Ramos (cell line): Measurements from ENCODE around the gene TMEM151B.

Experiments used
- in situ Hi-C: fragments of 300-500 bp; cut with MboI; formaldehyde crosslinking; loops from one replicate; pipeline ENCODE4 v1.14.3; 2022; ENCODE audit warnings: low sequenced_read_pairs; ENCODE audit not compliant: unreplicated experiment

TMEM151B gene

DNA sequence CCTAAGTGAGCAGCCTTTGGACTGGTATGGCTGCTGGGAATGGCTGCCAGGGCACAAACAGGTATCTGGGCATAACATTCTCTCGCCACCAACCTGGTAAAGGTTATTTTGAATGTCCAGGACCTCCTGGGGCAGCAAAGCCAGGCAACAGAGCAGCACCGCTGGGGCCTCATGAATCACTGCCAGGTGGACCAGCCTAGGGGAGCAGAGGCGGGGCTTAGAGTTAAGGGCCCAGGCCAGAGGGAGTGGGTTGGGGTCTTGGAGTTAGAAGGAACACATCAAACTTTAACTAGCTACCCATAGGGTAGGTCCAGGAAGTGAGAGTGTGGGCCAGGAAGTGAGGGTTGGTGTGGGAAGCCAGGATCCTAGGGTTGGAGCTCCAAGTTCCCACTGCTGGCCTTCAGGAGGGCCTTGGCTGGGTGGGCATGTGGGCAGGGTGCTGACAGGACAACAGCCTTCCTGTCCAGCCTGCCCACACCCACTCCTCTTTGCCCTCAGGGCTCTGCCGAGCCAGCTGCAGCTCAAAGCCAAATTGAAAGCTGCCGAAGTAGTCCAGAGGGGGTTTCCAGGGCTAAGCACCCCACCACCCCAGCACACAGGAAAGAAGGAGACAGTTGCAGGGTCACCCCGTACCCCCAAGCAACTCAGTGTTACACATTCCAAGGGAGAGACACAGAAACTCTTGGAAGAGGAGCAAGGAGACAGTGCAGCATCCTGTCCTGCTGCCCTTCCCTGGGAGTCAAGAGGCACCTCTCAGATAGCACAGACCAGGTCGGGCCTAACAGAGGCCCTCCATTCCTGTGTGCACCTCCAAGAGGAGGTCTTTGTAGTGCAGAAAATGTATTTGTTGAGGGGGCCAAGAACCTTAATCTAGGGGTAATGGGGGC is 7.5 kb upstream of the TMEM151B start:
- in situ Hi-C loops: no loop called here

DNA sequence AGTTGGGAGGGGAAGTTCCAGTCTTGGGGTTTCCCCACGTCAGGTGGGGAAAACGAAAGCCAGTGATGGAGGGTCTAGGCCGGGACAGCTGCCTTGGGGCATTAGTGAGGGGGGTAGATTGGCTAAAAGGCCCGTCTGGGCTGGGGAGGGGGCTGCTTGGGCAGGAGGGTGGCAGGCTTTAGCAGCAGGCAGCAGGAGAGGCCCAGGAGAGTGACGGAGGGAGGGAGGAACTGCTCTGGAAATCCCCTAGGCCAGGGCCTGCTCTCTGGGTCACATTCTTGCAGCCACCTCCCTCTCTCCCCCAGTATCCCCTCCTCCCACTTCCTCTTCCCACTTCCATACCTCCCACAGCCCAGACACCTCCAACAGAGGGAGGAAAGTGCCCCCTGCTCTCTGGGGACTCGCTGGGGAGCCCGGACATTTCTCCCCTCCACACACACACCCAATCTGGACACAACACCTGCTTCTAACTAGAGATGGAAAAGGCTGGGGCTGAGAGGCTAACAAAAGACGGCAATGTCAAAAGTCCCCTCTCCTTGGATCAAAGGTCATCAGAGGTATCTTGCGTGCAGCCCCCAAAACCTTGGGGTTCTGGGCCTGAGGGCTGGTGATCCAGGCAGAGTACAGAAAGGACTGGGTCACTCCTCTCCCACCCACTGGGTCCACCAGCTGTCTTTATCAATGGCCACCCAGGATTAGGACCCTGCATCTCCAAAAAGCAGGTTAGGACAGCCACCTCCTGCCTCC is 6.7 kb upstream of the TMEM151B start:
- in situ Hi-C loops: no loop called here

DNA sequence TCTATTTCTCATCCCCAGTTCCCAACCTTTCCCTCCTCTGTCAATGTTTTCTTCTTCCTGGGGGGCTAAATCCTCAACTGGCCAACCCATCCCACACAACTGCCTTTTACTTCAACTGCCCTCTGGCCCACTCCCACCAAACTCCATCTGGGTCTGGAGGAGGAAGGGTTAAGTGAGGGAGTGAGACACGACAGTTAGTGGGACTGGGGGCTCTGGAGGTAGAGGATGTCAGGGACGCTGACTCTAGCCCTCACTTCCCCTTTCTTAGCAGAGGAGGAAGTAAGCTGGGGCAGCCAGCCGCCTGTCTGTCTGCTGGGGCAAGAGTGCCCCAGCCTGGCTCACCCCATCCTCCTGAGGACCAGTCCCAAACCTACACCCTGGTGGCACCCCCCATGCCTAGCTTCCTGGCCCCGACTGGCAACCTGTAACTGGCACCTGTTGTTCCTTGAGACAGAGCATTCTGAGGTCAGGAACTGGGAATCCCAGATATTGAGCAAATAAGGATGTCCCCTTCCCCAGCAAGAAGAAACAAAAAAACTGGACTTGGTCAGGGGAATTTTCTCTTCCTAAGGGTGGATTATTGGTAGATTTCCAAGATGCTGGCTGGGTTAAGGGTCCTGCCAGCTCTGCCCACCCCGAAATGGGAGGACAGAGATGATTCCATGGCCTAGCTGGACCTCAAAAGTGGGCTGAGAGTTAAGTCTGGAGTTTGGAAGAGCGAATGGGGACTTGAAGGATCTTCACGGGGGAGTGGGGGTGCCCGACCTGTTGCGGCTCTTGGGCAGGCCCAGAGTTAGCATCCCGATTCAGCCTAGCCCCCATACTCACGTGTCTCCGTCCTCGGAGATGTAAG is 5.9 kb upstream of the TMEM151B start:
- in situ Hi-C loops: loop anchor here (5.0 kb wide), 1 partner anchor 73 kb away; no protein-coding TSS in a partner anchor

DNA sequence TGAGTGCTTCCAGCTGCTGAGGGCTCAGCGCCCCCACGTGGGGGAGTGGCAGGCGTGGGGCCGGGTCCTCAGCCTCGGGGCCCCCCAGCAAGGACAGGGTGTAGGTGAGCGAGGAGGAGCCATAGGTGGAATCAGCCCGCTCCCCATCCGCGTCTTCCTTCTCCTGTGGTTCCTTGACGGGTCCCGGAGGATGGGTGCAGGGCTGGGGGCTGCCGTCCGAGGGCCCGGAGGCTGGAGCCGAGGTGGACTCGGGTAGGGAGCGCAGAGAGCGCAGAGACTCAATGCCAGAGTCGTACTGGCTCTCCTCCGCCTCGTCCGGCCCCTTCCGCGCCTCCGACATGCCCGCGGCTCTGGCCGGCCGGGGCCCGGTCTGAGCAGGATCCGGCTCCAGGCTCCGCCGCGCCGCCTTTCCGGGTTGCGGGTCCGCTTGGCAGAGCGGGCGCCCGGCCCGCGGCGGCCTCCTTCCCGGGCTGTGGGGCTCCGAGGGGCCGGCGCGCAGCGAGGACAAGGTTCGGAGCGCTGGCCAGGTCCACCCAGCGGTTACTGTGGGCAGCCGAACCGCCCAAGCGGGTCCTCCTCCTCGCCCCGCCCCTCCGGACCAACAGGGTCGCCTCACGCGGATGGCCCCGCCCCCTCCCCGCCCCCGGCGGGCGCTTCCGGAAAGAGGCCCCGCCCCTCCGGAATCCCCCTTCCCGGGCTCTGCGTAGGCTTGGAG is 5.1 kb upstream of the TMEM151B start, which contains the start of gene NFKBIE:
NFKBIE (minus strand) TSS at position 545 of the 715 bp plus-strand sequence; CDS start at position 340, 205 bp downstream.
- in situ Hi-C loops: loop anchor here (5.0 kb wide), 1 partner anchor 72 kb away; no protein-coding TSS in a partner anchor

DNA sequence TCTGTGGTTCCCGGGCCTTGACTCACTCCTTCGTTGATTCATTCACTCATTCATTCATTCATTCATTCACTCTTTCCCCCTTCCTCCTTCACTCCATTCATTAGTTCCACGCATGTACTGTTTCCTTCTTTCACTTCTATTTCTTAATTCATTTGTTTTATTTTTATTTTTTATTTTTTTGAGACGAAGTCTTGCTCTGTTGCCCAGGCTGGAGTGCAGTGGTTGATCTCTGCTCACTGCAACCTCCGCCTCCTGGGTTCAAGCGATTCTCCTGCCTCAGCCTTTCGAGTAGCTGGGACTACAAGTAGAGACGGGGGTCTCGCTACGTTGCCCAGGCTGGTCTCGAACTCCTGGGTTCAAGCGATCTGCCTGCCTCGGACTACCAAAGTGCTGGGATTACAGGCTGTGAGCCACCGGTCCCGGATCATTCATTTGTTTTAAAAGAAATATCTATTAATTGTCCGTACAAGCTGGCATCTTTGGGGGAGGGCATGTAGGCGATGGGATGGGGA is 4.5 kb upstream of the TMEM151B start:
- in situ Hi-C loops: loop anchor here (5.0 kb wide), 1 partner anchor 72 kb away; no protein-coding TSS in a partner anchor

DNA sequence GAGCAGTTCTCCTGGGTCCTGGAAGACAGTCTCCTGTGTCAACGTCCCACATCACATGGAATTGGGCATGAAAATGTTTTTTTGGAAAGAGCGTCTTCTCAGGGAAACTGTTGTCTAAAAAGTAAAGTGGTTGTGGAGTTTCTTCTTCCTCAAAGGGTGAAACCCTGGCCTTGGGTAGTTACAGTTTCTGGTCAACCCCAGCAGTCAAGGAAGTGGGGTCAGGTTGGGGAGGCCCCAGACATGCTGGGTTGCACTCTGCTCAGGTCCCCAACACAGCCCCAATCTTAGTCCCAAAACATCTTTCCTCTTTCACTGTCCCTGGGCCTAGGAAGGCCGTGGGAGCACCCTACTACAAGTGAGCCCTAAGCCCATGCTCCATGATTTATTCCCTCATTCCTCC is 3.9 kb upstream of the TMEM151B start:
- in situ Hi-C loops: loop anchor here (5.0 kb wide), 1 partner anchor 71 kb away; no protein-coding TSS in a partner anchor

DNA sequence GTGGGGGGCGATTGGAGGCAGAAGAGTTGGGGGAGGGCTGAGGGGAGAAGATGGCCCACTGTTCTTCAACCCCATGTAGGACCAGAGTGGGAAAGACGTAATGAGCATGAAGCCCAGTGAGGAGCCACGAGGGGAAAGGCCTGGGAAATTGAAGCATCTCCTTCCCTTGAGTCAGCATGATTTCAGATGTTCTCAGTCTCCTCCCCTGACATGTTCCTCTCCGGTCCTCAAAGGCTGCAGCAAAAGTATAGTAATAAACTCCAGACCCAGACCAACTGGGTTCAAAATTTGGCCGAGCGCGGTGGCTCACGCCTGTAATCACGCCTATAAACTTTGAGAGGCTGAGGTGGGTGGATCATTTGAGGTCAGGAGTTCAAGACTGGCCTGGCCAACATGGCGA is 3.0 kb upstream of the TMEM151B start:
- in situ Hi-C loops: loop anchor here (5.0 kb wide), 1 partner anchor 70 kb away; no protein-coding TSS in a partner anchor

DNA sequence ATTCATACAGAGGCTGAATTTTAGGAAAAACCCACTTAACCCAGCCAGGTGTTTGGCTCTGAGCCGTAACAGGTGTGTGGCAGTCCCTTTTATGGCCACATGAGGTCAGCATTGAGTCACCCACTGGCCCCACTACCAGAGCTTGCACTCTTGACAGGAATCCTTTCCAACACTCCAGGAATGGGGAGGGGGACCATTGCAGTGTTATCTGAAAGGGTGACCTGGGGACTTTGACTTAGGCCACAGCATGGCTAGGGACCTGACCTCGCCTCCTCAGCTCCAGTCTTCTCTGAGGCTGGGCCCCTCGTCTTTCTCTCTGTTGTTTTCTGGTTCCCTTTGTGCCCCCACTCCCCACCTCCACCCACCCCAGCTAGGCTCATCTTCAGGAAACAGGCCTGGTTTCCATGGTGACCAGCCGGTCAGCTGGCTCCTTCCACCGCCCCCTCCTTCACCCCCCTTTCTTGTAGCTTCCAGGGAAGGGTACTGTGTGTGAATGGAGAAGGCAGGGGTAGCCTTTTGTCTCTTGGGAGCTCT is 2.1 kb upstream of the TMEM151B start:
- in situ Hi-C loops: loop anchor here (5.0 kb wide), 1 partner anchor 69 kb away; no protein-coding TSS in a partner anchor

DNA sequence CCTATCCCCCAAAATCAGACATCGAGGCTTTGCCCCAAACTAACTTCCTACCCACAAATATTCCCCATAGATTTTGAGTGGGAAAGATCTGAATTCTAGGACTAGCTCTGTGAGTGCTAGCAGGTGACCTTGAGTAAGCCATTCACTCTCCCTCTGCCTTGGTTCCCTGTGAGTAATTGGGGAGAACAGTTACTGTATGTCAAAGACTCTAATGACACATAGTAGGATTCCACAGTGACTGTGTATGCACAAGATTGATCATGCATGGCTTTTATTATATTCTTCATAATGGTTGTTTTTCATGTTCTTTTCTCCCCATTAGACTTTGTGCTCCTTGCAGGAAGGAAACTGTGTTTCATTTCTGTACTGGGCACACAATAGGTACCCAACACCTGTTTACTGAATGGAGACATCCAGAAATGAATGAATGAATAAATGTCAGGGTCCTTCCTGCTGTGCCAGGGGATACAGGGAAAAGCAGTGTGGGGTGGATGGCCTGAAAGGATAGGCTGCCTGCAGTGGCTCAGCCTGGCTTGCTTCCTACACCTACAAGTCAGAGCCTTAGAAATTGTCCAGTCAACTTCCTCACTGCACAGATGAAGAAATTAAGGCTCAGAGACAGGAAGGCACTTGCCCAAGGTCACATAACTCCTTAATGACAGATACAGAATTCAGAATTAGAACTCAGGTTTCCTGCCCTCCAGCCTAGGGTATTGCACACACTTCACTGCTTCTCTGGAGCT is 901 bp upstream of the TMEM151B start:
- in situ Hi-C loops: loop anchor here (5.0 kb wide), 1 partner anchor 68 kb away; no protein-coding TSS in a partner anchor

DNA sequence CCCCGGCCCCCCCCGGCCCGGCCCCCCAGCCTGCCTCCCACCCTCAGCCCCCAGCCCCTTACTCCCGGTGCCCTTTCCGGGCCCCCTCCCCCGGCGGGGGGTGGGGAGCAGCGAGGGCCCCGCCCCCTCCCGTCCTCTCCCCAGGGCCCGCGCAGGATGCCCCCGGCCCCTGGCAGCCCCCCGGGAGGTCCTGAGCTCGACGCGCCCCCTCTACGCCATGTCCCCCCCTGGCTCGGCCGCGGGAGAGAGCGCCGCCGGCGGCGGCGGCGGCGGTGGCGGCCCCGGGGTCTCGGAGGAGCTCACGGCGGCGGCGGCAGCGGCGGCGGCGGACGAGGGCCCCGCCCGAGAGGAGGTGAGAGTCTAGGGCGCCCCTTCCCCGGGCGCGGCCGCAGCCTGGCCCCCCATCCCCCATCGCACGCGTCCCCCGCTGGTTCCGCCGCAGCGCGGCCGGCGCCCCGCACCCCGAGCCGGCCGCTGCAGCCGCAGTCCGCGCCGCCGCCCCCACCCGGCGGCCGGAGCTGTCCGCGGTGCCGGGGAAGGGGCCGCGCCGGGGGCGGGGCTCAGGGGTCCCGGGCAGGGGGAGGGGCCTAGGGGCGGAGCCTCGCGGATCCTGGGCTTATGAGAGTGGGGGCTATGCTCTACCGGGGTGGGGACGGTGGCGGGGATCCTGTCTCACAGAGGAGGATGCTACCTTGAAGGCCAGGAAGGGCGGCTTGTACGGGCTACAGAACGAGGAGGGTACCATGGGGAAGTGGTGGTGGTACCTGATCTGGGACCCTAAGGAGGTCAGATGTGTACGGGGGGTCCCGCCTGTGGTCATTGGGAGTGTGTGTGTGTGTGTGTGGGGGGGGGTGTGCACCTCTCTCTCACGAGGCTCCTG is 516 bp downstream of the TMEM151B start:
- in situ Hi-C loops: no loop called here

DNA sequence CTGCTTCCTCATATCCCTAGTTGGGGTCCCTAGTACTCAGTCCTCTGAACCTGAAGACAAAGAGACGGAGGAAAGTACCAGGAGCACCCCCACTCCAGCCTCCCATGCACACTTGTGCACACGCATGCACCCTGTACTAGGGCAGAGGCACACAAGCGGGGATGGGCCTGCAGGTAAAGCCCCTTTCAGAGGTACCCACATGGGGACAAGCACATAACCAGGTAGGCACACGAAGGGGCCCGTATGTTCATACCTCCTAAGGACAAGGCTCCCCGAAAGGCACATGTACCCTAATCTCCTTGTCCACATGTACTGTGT is 1.1 kb downstream of the TMEM151B start:
- in situ Hi-C loops: no loop called here

DNA sequence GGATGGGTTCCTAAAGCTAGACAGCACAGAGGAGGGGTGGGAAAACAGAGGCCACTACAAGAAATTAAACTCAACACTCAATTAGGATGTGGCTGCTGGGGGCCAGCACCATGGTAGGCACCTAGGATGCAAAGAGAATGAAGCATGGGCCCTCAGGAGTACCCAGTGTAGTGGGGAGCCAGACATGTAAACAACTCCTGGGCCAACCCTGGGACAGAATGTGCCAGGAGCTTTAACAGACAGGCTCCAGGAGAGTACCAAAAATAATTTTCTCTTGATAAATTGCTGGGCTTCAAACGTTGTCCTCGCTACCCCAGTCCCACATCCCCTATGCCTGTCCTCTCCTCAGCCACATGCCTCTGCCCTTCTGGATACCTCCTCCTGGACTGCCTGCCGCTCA is 1.7 kb downstream of the TMEM151B start:
- in situ Hi-C loops: no loop called here

DNA sequence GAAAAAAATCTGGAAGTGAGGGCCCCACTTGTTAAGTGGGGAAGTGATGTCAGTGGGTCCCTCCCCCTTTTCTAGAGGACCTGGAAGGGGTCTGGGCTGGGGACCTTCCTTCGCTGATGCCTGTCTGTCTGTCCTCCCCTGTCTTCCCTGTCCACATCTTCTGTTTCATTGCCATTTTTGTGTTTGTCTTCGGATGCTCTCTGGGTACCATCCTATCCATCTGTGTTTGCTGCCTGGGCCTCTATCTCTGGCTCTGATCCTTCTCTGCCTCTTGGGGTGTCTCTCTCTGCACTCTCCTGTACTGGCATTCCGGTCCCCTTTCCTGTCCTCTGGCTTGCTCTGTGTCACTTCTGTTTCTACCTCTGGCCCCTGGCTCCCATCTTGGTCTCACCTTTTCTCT is 2.3 kb downstream of the TMEM151B start:
- in situ Hi-C loops: no loop called here

DNA sequence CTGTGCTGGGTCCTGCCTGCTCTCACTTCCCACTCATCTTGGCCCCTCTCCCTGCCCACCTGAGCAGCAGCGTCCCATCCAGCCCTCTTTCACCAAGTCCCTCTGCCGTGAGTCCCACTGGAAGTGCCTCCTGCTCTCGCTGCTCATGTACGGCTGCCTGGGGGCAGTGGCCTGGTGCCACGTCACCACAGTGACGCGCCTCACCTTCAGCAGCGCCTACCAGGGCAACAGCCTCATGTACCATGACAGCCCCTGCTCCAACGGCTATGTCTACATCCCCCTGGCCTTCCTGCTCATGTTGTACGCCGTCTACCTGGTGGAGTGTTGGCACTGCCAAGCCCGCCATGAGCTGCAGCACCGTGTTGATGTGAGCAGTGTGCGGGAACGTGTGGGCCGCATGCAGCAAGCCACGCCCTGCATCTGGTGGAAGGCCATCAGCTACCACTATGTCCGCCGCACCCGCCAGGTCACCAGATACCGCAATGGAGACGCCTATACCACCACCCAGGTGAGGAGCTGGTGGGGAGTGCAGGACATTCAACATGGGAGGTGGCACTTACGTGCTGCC is 2.8 kb downstream of the TMEM151B start:
- in situ Hi-C loops: no loop called here

DNA sequence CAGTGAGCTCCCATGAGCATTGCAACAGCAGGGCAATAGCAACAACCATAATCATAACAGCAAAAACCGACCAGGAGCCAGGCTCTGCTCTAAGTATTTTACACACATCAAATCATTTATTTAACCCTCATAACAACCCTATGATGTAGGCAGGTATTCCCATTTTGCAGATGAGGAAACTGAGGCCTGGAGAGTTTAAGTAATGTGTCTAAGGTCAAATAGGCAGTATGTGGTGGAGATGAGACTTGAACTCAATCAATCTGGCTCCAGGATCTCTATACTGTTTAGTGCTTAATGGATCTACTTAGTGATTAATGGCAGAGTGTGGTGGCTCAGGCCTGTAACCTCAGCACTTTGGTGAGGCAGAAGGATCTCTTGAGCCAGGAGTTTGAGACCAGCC is 3.4 kb downstream of the TMEM151B start:
- in situ Hi-C loops: no loop called here

DNA sequence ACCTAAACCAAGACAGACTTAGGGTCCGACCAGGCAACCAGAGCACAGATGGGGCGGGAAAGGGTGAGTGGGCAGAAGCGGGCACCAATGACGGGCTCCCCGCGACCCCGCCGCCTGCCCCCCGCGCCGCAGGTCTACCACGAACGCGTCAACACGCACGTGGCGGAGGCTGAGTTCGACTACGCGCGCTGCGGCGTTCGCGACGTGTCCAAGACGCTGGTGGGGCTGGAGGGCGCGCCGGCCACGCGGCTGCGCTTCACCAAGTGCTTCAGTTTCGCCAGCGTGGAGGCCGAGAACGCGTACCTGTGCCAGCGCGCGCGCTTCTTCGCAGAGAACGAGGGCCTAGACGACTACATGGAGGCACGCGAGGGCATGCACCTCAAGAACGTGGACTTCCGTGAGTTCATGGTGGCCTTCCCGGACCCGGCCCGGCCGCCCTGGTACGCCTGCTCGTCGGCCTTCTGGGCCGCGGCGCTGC is 5.1 kb downstream of the TMEM151B start:
- in situ Hi-C loops: no loop called here
